ENCODE measurements around the gene NR2F1-AS1.
A peak's percentile ranks its signal among the peaks of the same experiment; 100 is the strongest.

The NR2F1-AS1 gene

GRCh38 chr5:93603078-93603792 is 22.2 kb upstream of the NR2F1-AS1 start:
- ATAC-seq = no peak

GRCh38 chr5:93602241-93603077 is 21.4 kb upstream of the NR2F1-AS1 start:
- ATAC-seq = no peak

- no peak for ATAC-seq
Measured at GRCh38 chr5:93601802-93602155, 20.8 kb upstream of the NR2F1-AS1 start.

- ATAC-seq = no peak
Measured at GRCh38 chr5:93601071-93601801, 20.2 kb upstream of the NR2F1-AS1 start.

GRCh38 chr5:93600409-93601070 is 19.5 kb upstream of the NR2F1-AS1 start:
- ATAC-seq = no peak

- ATAC-seq = no peak
Measured at GRCh38 chr5:93599399-93600120, 18.5 kb upstream of the NR2F1-AS1 start.

- ATAC-seq = no peak
Measured at GRCh38 chr5:93599001-93599379, 18.0 kb upstream of the NR2F1-AS1 start.

GRCh38 chr5:93598091-93599000 is 17.3 kb upstream of the NR2F1-AS1 start:
- no peak for ATAC-seq

- ATAC-seq = peak in 1 of 2 donors; percentile 17
Measured at GRCh38 chr5:93596676-93597490, 15.9 kb upstream of the NR2F1-AS1 start.

- no peak for ATAC-seq
Measured at GRCh38 chr5:93596310-93596675, 15.3 kb upstream of the NR2F1-AS1 start.

GRCh38 chr5:93595420-93596147 is 14.6 kb upstream of the NR2F1-AS1 start:
- ATAC-seq = no peak

GRCh38 chr5:93594591-93595419 is 13.8 kb upstream of the NR2F1-AS1 start:
- no peak for ATAC-seq

- no peak for ATAC-seq
Measured at GRCh38 chr5:93593476-93594131, 12.6 kb upstream of the NR2F1-AS1 start.

GRCh38 chr5:93592883-93593282 is 11.9 kb upstream of the NR2F1-AS1 start:
- ATAC-seq = no peak

- no peak for ATAC-seq
Measured at GRCh38 chr5:93591323-93591945, 10.4 kb upstream of the NR2F1-AS1 start.

GRCh38 chr5:93590493-93590892 is 9.5 kb upstream of the NR2F1-AS1 start:
- no peak for ATAC-seq

- ATAC-seq = no peak
Measured at GRCh38 chr5:93589829-93590215, 8.8 kb upstream of the NR2F1-AS1 start.

Data from activated CD4-positive, CD25-positive, alpha-beta regulatory T cell treated with anti-CD3 and anti-CD28 coated beads, Interleukin-2, amount 50 U/mL, for 24 hours (primary cell).